Measurements from ENCODE around the gene H2BK1.

- TF ChIP-seq CTCF (IDR thresholded peaks at IDR 0.05) = no peak
- TF ChIP-seq POLR2AphosphoS5 (IDR thresholded peaks at IDR 0.05) = no peak
These were observed 40.2 kb upstream of the H2BK1 start for GRCh38 chr7:151250181-151251132.

Data from gastroesophageal sphincter (tissue), 3 donors.